HG03520 (cell line): ENCODE data around the gene C9orf43.
"Not testable (repeated sequence)": the region's sequence is repeated elsewhere in the genome, so short reads cannot be mapped to it uniquely, and the experiment has no call there.

ENCODE experiments used
- ATAC-seq: cut with Tn5 transposase; IDR thresholded peaks from one replicate; pipeline ENCODE4 v1.9.1; 2021; ENCODE audit warnings: mild to moderate bottlenecking, moderate library complexity; ENCODE audit not compliant: unreplicated experiment

Gene C9orf43

GRCh38 chr9:113410207-113410864 is at the start of gene C9orf43, which contains the start of gene POLE3:
TSS of gene C9orf43 (plus strand) at chr9:113410747. CDS start at chr9:113413494, 2,747 bp downstream.
TSS of gene POLE3 (minus strand) at chr9:113410675. CDS start at chr9:113410293, 382 bp downstream.
- peak; percentile 87 for ATAC-seq

- no peak for ATAC-seq
Measured at GRCh38 chr9:113361304-113362018, 49.1 kb upstream of the C9orf43 start.

- no peak for ATAC-seq
Measured at GRCh38 chr9:113363336-113363735, 47.2 kb upstream of the C9orf43 start.

GRCh38 chr9:113364951-113365350 is 45.6 kb upstream of the C9orf43 start:
- no peak for ATAC-seq

- not testable (repeated sequence) for ATAC-seq
Measured at GRCh38 chr9:113365652-113366051, 44.9 kb upstream of the C9orf43 start.

- ATAC-seq, result no peak
Measured at GRCh38 chr9:113368348-113368981, 42.1 kb upstream of the C9orf43 start.

GRCh38 chr9:113368982-113369854 is 41.3 kb upstream of the C9orf43 start:
- ATAC-seq, result no peak

GRCh38 chr9:113369855-113370140 is 40.7 kb upstream of the C9orf43 start:
- no peak for ATAC-seq

- no peak for ATAC-seq
Measured at GRCh38 chr9:113370806-113371325, 39.7 kb upstream of the C9orf43 start.

GRCh38 chr9:113372059-113372458 is 38.5 kb upstream of the C9orf43 start:
- no peak for ATAC-seq

- ATAC-seq, result no peak
Measured at GRCh38 chr9:113373256-113373655, 37.3 kb upstream of the C9orf43 start.

- ATAC-seq, result no peak
Measured at GRCh38 chr9:113373676-113374392, 36.7 kb upstream of the C9orf43 start.

GRCh38 chr9:113375057-113376023 is 35.2 kb upstream of the C9orf43 start:
- no peak for ATAC-seq

GRCh38 chr9:113376634-113377567 is 33.6 kb upstream of the C9orf43 start, which contains the start of gene HDHD3:
TSS of gene HDHD3 (minus strand) at chr9:113376986. CDS start at chr9:113374354, 2,632 bp downstream.
- peak; percentile 66 for ATAC-seq

- ATAC-seq, result not testable (repeated sequence)
Measured at GRCh38 chr9:113379094-113379828, 31.3 kb upstream of the C9orf43 start.

GRCh38 chr9:113379829-113380210 is 30.7 kb upstream of the C9orf43 start:
- ATAC-seq, result not testable (repeated sequence)

- peak; percentile 37 for ATAC-seq
Measured at GRCh38 chr9:113380869-113381378, 29.6 kb upstream of the C9orf43 start.
